ENCODE data around the gene SLMAP. TPM values are rescaled to one million over a fixed set of nuclear protein-coding genes. Genes with fewer than 3 reads are reported as not detected.
A peak's percentile ranks its signal among the peaks of the same experiment; 100 is the strongest.

The SLMAP gene
- total and polyA plus RNA-seq, 2 of the 13 experiments (the other 11 are each of a cell fraction or from before 2014, with no cell fraction given): 24.0 to 48.3 TPM

DNA sequence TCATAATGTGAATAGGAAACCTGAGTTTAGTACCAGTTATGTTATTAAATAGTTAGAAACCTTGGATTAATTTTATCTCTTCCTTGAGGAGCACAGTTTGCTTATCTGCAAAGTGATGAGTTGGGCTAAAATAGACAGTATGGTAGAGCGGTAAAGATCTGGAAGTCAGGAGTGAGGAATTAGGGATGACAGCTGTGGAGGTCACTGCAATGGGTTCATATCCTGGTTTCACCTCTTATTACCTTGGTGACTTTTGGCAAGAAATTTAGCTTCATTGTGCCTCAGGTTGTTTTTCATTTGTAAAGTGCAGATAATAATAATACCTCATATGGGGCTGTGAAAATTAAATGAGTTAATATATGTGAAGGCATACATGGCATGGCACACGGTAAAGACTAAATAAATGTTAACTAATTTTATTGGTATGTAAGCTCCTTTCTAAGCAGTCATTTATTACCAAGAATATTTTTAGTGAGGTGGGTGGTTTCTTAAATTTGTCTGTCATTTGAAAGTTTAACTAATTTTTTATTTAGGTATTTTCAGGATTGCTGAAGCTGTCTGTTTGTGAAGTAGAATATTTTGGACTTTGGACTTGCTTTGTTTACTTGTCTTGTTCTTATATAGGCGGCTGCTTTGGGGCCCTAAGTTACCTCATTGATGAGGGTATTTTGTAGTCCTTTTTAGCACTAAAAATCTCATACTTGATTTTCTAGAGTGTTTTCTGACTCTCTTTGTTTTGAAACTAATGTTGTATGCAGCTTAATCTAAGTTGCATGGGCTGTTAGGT is 41.8 kb downstream of the SLMAP start (continued):
- peak; percentile 90 for TF ChIP-seq PAXIP1 (CRISPR knock-in tag; conservative IDR thresholded peaks at IDR 0.05)
- TF ChIP-seq MEIS2 (CRISPR knock-in tag; IDR thresholded peaks at IDR 0.05): no peak
- TF ChIP-seq ZNF614 (CRISPR knock-in tag; IDR thresholded peaks at IDR 0.05; ENCODE audit: borderline replicate concordance): peak; percentile 100
- no peak for TF ChIP-seq SPEN (CRISPR knock-in tag; IDR thresholded peaks at IDR 0.05; ENCODE audit: low read depth)
- peak; percentile 60 for TF ChIP-seq KDM6A (CRISPR knock-in tag; IDR thresholded peaks at IDR 0.05; ENCODE audit: low read depth)
- no peak for TF ChIP-seq RBAK (CRISPR knock-in tag; IDR thresholded peaks at IDR 0.05)
- peak; percentile 84 for TF ChIP-seq FOXA3 (CRISPR knock-in tag; IDR thresholded peaks at IDR 0.05)
- no peak for TF ChIP-seq ONECUT2 (CRISPR knock-in tag; IDR thresholded peaks at IDR 0.05)
- TF ChIP-seq, protein P1, sequence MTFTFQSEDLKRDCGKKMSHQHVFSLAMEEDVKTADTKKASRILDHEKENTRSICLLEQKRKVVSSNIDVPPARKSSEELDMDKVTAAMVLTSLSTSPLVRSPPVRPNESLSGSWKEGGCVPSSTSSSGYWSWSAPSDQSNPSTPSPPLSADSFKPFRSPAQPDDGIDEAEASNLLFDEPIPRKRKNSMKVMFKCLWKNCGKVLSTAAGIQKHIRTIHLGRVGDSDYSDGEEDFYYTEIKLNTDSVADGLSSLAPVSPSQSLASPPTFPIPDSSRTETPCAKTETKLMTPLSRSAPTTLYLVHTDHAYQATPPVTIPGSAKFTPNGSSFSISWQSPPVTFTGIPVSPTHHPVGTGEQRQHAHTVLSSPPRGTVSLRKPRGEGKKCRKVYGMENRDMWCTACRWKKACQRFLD (CRISPR knock-in tag; IDR thresholded peaks at IDR 0.05; ENCODE audit: borderline replicate concordance): no peak
- 0 out of 2 replicates have a peak, but pooled peaks have one; percentile 27 for TF ChIP-seq ARID2 (CRISPR knock-in tag; IDR thresholded peaks at IDR 0.05; ENCODE audit: borderline replicate concordance)
- no peak for TF ChIP-seq RORA (CRISPR knock-in tag; IDR thresholded peaks at IDR 0.05)
- TF ChIP-seq ZFP82 (CRISPR knock-in tag; IDR thresholded peaks at IDR 0.05; ENCODE audit: borderline replicate concordance): no peak
- TF ChIP-seq SETDB1 (CRISPR knock-in tag; IDR thresholded peaks at IDR 0.05; ENCODE audit: borderline replicate concordance): no peak
- TF ChIP-seq, protein P2, sequence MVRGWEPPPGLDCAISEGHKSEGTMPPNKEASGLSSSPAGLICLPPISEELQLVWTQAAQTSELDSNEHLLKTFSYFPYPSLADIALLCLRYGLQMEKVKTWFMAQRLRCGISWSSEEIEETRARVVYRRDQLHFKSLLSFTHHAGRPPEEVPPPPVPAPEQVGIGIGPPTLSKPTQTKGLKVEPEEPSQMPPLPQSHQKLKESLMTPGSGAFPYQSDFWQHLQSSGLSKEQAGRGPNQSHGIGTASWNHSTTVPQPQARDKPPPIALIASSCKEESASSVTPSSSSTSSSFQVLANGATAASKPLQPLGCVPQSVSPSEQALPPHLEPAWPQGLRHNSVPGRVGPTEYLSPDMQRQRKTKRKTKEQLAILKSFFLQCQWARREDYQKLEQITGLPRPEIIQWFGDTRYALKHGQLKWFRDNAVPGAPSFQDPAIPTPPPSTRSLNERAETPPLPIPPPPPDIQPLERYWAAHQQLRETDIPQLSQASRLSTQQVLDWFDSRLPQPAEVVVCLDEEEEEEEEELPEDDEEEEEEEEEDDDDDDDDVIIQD (CRISPR knock-in tag; IDR thresholded peaks at IDR 0.05; ENCODE audit: low read depth): peak; percentile 33; the same call in 1 of the 2 replicates
- no peak for TF ChIP-seq FOXK2 (IDR thresholded peaks at IDR 0.05)
- peak; percentile 37; the same call in 1 of the 2 replicates for TF ChIP-seq HMG20A (CRISPR knock-in tag; IDR thresholded peaks at IDR 0.05; ENCODE audit: borderline replicate concordance)
- TF ChIP-seq FOXK1 (CRISPR knock-in tag; IDR thresholded peaks at IDR 0.05; ENCODE audit: borderline replicate concordance, low read depth): peak; percentile 16; the same call in 1 of the 2 replicates
- no peak for TF ChIP-seq ZNF720 (CRISPR knock-in tag; IDR thresholded peaks at IDR 0.05)
